SK-N-SH (cell line): ENCODE data around the gene COLEC12. TPM values are rescaled to one million over a fixed set of nuclear protein-coding genes. Genes with fewer than 3 reads are reported as not detected.

Experiments used
- CTCF ChIA-PET: fragments of 300-600, 350-600 bp; formaldehyde crosslinking; extraction: SDS; loops from one replicate; lab custom pipeline; 2021; lab: Yijun Ruan, JAX
- POLR2A ChIA-PET: fragments of 350-600 bp; sonication (Branson Sonifier 250); formaldehyde crosslinking; extraction: SDS; loops from one replicate; lab custom pipeline; 2020; ENCODE audit warnings: antibody characterized with exemption, inconsistent platforms; lab: Yijun Ruan, JAX
- DNase-seq: peaks from one replicate; pipeline ENCODE4 v3.0.0; 2012
- H2AFZ ChIP-seq: fragments of 200-600 bp; sonication (generic); 2 replicates; pipeline ENCODE4 v1.8.1; 2016; ENCODE audit warnings: antibody characterized with exemption, mild to moderate bottlenecking, low read depth
- H3F3A ChIP-seq: fragments of 200-600 bp; sonication (generic); replicated peaks from 2 replicates; pipeline ENCODE3; 2016; ENCODE audit warnings: antibody characterized with exemption, mild to moderate bottlenecking; ENCODE audit not compliant: insufficient read depth
- H3K27ac ChIP-seq, 2 experiments: fragments of 200-500 bp in 1 of 2; fragments of 200-600 bp in 1 of 2; sonication (Bioruptor generic) in 1 of 2; sonication (generic), shearing (Covaris generic) in 1 of 2; 2 replicates each; pipeline versions ENCODE4 v1.5.1 to v1.6.1; 2014 to 2016; ENCODE audit warnings: low read depth in 2 of 2, inconsistent platforms in 1 of 2, low read length in 1 of 2, mild to moderate bottlenecking in 1 of 2, mixed read lengths in 1 of 2
- H3K27me3 ChIP-seq: fragments of 200-600 bp; sonication (generic), shearing (Covaris generic); 2 replicates; pipeline ENCODE4 v1.6.1; 2016; ENCODE audit warnings: mixed run types; ENCODE audit not compliant: insufficient read depth
- H3K36me3 ChIP-seq, 2 experiments: fragments of 200-500 bp in 1 of 2; fragments of 200-600 bp in 1 of 2; sonication (Bioruptor generic) in 1 of 2; sonication (generic) in 1 of 2; replicated peaks in 1 of 2; 2 replicates each; pipeline versions ENCODE3 to v1.5.1; 2014 to 2016; ENCODE audit warnings: low read length in 1 of 2, mild to moderate bottlenecking in 1 of 2; ENCODE audit not compliant: insufficient read depth in 2 of 2, control insufficient read depth in 1 of 2
- H3K4me1 ChIP-seq, 2 experiments: fragments of 200-500 bp in 1 of 2; fragments of 200-600 bp in 1 of 2; sonication (Bioruptor generic) in 1 of 2; sonication (generic), shearing (Covaris generic) in 1 of 2; 2 replicates each; pipeline versions ENCODE4 v1.5.1 to v1.6.1; 2014 to 2016; ENCODE audit warnings: low read depth in 1 of 2, low read length in 1 of 2, mixed run types in 1 of 2; ENCODE audit not compliant: insufficient read depth in 2 of 2, control insufficient read depth in 1 of 2
- H3K4me2 ChIP-seq: fragments of 200-600 bp; sonication (generic), shearing (Covaris generic); 2 replicates; pipeline ENCODE4 v1.6.1; 2017; ENCODE audit warnings: mixed run types
- H3K4me3 ChIP-seq, 2 experiments: fragments of 200-500 bp in 1 of 2; fragments of 200-600 bp in 1 of 2; sonication (Bioruptor generic) in 1 of 2; sonication (generic), shearing (Covaris generic) in 1 of 2; 2 replicates each; pipeline versions ENCODE4 v1.5.1 to v1.8.1; 2014 to 2016; ENCODE audit warnings: low read depth in 2 of 2, inconsistent platforms in 1 of 2, low read length in 1 of 2, mild to moderate bottlenecking in 1 of 2, mixed read lengths in 1 of 2, moderate library complexity in 1 of 2
- H3K79me2 ChIP-seq: fragments of 200-600 bp; sonication (generic); 2 replicates; pipeline ENCODE4 v1.8.1; 2017; ENCODE audit warnings: mild to moderate bottlenecking; ENCODE audit not compliant: insufficient read depth
- H3K9ac ChIP-seq: fragments of 200-600 bp; sonication (generic); 2 replicates; pipeline ENCODE4 v1.6.1; 2017; ENCODE audit warnings: mixed run types
- H3K9me2 ChIP-seq: fragments of 200-600 bp; sonication (generic); 2 replicates; pipeline ENCODE4 v1.6.1; 2017; ENCODE audit warnings: mixed run types
- H3K9me3 ChIP-seq: fragments of 200-600 bp; sonication (generic); 2 replicates; pipeline ENCODE4 v1.6.1; 2017; ENCODE audit warnings: mixed run types, mild to moderate bottlenecking, moderate library complexity
- H4K20me1 ChIP-seq: fragments of 200-600 bp; sonication (generic); 2 replicates; pipeline ENCODE4 v1.6.1; 2017; ENCODE audit warnings: mild to moderate bottlenecking, mixed run types; ENCODE audit not compliant: insufficient read depth
- CHD2 ChIP-seq: fragments of 150-350 bp; IDR thresholded peaks from 2 replicates; pipeline ENCODE4 v1.6.1; 2018; ENCODE audit warnings: low read length; ENCODE audit not compliant: partially characterized antibody
- CTCF ChIP-seq: fragments of 200-600 bp; sonication (generic); IDR thresholded peaks from 2 replicates; pipeline ENCODE4 v1.6.1; 2017; ENCODE audit warnings: antibody characterized with exemption, mild to moderate bottlenecking, moderate library complexity
- GABPA ChIP-seq: IDR thresholded peaks from 2 replicates; pipeline ENCODE4 v1.4.0; 2012; ENCODE audit warnings: low read depth, mild to moderate bottlenecking
- GATA2 ChIP-seq: sonication (generic); formaldehyde crosslinking; IDR thresholded peaks from 2 replicates; pipeline ENCODE4 v1.5.0; 2020; ENCODE audit warnings: mild to moderate bottlenecking, missing genetic modification reagents
- MXI1 ChIP-seq: IDR thresholded peaks from 2 replicates; pipeline ENCODE4 v1.6.1; 2012; ENCODE audit warnings: mild to moderate bottlenecking, low read depth, low read length, improper control_type of control experiment
- NFIC ChIP-seq: IDR thresholded peaks from 2 replicates; pipeline ENCODE4 v1.4.0; 2012; ENCODE audit warnings: borderline replicate concordance
- POLR2AphosphoS5 ChIP-seq: IDR thresholded peaks from 2 replicates; pipeline ENCODE4 v1.6.1; 2012; ENCODE audit warnings: low read depth, low read length
- RAD21 ChIP-seq: IDR thresholded peaks from 2 replicates; pipeline ENCODE4 v1.6.1; 2012; ENCODE audit warnings: mild to moderate bottlenecking, low read length
- RCOR1 ChIP-seq: fragments of 150-350 bp; IDR thresholded peaks from 2 replicates; pipeline ENCODE4 v1.6.1; 2017; ENCODE audit warnings: antibody characterized with exemption, low read length
- REST ChIP-seq: IDR thresholded peaks from 2 replicates; pipeline ENCODE4 v1.6.1; 2012; ENCODE audit warnings: mild to moderate bottlenecking, low read depth, low read length, moderate library complexity
- RFX5 ChIP-seq: IDR thresholded peaks from 2 replicates; pipeline ENCODE4 v1.6.1; 2012; ENCODE audit warnings: mild to moderate bottlenecking, improper control_type of control experiment, low read length
- SIN3A ChIP-seq: IDR thresholded peaks from 2 replicates; pipeline ENCODE4 v1.6.1; 2012; ENCODE audit warnings: low read depth, mild to moderate bottlenecking, low read length, moderate library complexity, borderline replicate concordance
- SMC3 ChIP-seq: IDR thresholded peaks from 2 replicates; pipeline ENCODE4 v1.6.1; 2012; ENCODE audit warnings: low read depth, low read length, improper control_type of control experiment
- TAF1 ChIP-seq: IDR thresholded peaks from 2 replicates; pipeline ENCODE4 v1.6.1; 2012; ENCODE audit warnings: low read depth, mild to moderate bottlenecking, low read length, moderate library complexity, borderline replicate concordance
- ZBTB33 ChIP-seq: IDR thresholded peaks from 2 replicates; pipeline ENCODE4 v1.4.0; 2012; ENCODE audit warnings: low read depth, borderline replicate concordance
- WGBS: methylation state at CpG from one replicate; pipeline ENCODE4 v1.1.6; 2017; ENCODE audit warnings: low lambda C conversion rate; 5-methylcytosine and 5-hydroxymethylcytosine counted together
- polyA plus RNA-seq, 3 experiments: library from polyadenylated mRNA; depleted of rRNA; stranded (reverse); fragments of >200 nt; gene quantifications; 2 replicates each; pipeline ENCODE4 v1.2.3, GENCODE V29; 2012
- TF ChIP-seq, protein P1 (sequence below): fragments of 150-350 bp; IDR thresholded peaks from 2 replicates; pipeline ENCODE4 v1.6.1; 2017; ENCODE audit warnings: antibody characterized with exemption, low read length, low read depth, borderline replicate concordance
- TF ChIP-seq, protein P2 (sequence below): IDR thresholded peaks from 2 replicates; pipeline ENCODE4 v1.4.0; 2012; ENCODE audit warnings: low read depth
- TF ChIP-seq, protein P3 (sequence below): IDR thresholded peaks from 2 replicates; pipeline ENCODE4; 2012
- TF ChIP-seq, protein P4 (sequence below): fragments of 150-350 bp; IDR thresholded peaks from 2 replicates; pipeline ENCODE4 v1.6.1; 2016; ENCODE audit warnings: mild to moderate bottlenecking, low read depth, low read length

Gene COLEC12
- polyA plus RNA-seq, 1 of the 3 experiments (the other 2 are of a cell fraction), result 41.2 TPM

DNA sequence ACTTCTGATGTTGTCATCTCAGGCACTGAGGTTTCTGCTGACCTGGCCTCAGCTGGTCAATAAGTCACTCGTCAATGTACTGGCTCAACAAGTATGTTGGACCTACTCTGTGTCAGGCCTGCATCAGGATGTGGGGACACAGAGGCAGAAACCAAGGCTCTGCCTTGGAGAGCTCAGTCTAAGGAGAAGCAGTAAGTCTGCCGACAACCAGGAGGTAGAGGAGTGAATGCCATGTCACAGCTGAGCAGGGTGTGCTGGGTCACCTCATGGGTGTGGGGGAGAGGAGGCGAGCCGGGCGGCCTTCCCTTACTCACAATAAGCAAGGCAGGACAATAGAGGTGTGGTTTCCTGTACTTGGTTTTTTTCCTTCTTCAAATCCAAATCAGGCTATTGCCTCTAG lies 75.8 kb downstream of the COLEC12 start (continued):
- TF ChIP-seq CTCF (no peak), MXI1 (no peak), GATA2 (CRISPR knock-in tag) (no peak), SIN3A (no peak), TAF1 (no peak), POLR2AphosphoS5 (no peak), GABPA (no peak)

DNA sequence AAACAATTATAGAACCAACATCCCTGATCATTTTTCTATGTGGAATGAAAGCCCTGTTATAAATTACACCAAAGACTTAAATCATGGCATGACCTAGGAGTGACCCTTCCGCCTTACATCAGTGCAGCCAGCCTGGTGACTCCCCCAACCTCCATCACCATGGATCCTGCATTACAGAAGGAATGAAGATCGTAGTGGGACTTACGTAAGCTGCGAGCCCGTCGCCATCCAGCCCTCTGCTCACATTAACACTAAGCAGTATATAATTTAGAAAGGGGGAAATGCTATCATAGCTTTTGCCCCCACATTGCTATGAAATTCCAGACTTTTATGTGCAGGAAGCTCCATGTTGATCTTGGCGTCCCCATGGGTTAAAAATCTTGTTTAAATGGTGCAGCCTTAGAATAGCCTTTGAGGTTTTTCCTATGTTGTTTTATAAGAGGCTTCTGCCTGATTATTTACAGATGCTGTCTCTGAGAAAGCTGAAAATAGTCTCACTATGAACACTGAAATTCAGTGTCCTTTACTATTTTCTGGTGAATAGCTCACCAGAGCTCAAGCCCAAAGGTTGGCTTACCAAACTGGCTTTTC lies 76.3 kb downstream of the COLEC12 start:
- H3K9ac ChIP-seq, result no peak overlapping the region
- H3F3A ChIP-seq, result peaks cover 22% of the 10 kb centered on the region
- peak overlapping the region; percentile 34 to 65; a peak in 3 of 4 replicates for H3K27ac ChIP-seq
- H3K79me2 ChIP-seq, result no peaks in the 10 kb centered on the region
- H2AFZ ChIP-seq, result no peak overlapping the region
- ChIA-PET CTCF (interaction anchor here (1.0 kb wide), 1 partner anchor 9 kb away, joined by 3 read pairs; no protein-coding TSS in a partner anchor), POLR2A (no interaction called here)
- H3K27me3 ChIP-seq, result no peaks in the 10 kb centered on the region
- H3K9me3 ChIP-seq, result no peaks in the 10 kb centered on the region
- H3K9me2 ChIP-seq, result no peaks in the 10 kb centered on the region
- H3K4me1 ChIP-seq, result peaks cover 14 to 21% of the 10 kb centered on the region in 2 experiments
- peak overlapping the region; percentile 45; the same call in 1 of the 2 replicates for H3K4me2 ChIP-seq
- H3K4me3 ChIP-seq, result no peak overlapping the region
- DNase-seq, result no peak
- H3K36me3 ChIP-seq, result no peaks in the 10 kb centered on the region
- WGBS, result over 99% methylated on average over 7 of the region's 7 CpGs
- no peaks in the 10 kb centered on the region for H4K20me1 ChIP-seq
- TF ChIP-seq NFIC (no peak), SMC3 (no peak), POLR2AphosphoS5 (no peak), RFX5 (no peak), SIN3A (no peak), RCOR1 (no peak), CHD2 (no peak), REST (no peak), MXI1 (no peak), RAD21 (no peak), ZBTB33 (no peak)
- TF ChIP-seq, protein P1, sequence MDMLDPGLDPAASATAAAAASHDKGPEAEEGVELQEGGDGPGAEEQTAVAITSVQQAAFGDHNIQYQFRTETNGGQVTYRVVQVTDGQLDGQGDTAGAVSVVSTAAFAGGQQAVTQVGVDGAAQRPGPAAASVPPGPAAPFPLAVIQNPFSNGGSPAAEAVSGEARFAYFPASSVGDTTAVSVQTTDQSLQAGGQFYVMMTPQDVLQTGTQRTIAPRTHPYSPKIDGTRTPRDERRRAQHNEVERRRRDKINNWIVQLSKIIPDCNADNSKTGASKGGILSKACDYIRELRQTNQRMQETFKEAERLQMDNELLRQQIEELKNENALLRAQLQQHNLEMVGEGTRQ, result no peak
- TF ChIP-seq, protein P2, sequence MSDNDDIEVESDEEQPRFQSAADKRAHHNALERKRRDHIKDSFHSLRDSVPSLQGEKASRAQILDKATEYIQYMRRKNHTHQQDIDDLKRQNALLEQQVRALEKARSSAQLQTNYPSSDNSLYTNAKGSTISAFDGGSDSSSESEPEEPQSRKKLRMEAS, result no peak
- TF ChIP-seq, protein P3, sequence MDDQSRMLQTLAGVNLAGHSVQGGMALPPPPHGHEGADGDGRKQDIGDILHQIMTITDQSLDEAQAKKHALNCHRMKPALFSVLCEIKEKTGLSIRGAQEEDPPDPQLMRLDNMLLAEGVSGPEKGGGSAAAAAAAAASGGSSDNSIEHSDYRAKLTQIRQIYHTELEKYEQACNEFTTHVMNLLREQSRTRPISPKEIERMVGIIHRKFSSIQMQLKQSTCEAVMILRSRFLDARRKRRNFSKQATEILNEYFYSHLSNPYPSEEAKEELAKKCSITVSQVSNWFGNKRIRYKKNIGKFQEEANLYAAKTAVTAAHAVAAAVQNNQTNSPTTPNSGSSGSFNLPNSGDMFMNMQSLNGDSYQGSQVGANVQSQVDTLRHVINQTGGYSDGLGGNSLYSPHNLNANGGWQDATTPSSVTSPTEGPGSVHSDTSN, result no peak
- TF ChIP-seq, protein P4, sequence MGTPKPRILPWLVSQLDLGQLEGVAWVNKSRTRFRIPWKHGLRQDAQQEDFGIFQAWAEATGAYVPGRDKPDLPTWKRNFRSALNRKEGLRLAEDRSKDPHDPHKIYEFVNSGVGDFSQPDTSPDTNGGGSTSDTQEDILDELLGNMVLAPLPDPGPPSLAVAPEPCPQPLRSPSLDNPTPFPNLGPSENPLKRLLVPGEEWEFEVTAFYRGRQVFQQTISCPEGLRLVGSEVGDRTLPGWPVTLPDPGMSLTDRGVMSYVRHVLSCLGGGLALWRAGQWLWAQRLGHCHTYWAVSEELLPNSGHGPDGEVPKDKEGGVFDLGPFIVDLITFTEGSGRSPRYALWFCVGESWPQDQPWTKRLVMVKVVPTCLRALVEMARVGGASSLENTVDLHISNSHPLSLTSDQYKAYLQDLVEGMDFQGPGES, result no peak
